ENCODE data around the gene EPS8L2. TPM values are rescaled to one million over a fixed set of nuclear protein-coding genes. Genes with fewer than 3 reads are reported as not detected.

The EPS8L2 gene
- polyA plus RNA-seq, 3 donors = 0.55 TPM; not detected in 2

- peak within 1 kb of the TSS; percentile 91 to 97 (median 96) for H3K27ac Mint-ChIP-seq
- H3K36me3 Mint-ChIP-seq = peaks cover 2 to 15% of the 10 kb centered on the region in 2 donors
- H4K20me1 ChIP-seq (ENCODE audit: insufficient read depth, low read length) = peaks cover 49% of the 10 kb centered on the region
- DNase-seq = peak; percentile 79 to 84 (median 83)
- H3K9me3 Mint-ChIP-seq = no peaks in the 10 kb centered on the region
- no peaks in the 10 kb centered on the region for H3K27me3 Mint-ChIP-seq (ENCODE audit: low read depth in 3 of 3)
- H3K36me3 ChIP-seq (replicated peaks in 1 of 2; ENCODE audit: control insufficient read depth in 1 of 2, insufficient read depth in 2 of 2, low read length in 2 of 2) = peaks cover 2 to 8% of the 10 kb centered on the region in 2 donors
- no peaks in the 10 kb centered on the region for H3K27me3 ChIP-seq (ENCODE audit: control insufficient read depth in 2 of 2, insufficient read depth in 2 of 2, low read length in 2 of 2)
- H3K9me3 ChIP-seq (replicated peaks in 1 of 2; ENCODE audit: control insufficient read depth in 1 of 2, insufficient read depth in 1 of 2, low read length in 2 of 2) = no peaks in the 10 kb centered on the region
- H3K4me1 Mint-ChIP-seq = peaks cover 35% of the 10 kb centered on the region
- peak within 1 kb of the TSS; percentile 87 to 98 (median 90) for H3K4me3 ChIP-seq (replicated peaks in 1 of 3; ENCODE audit: low read depth in 2 of 3, low read length in 3 of 3)
- under 1% methylated on average over 112 of the region's 112 CpGs for WGBS (ENCODE audit: insufficient coverage)
- H2AFZ ChIP-seq (ENCODE audit: insufficient read depth, low read depth, low read length, poor library complexity, severe bottlenecking) = peak within 1 kb of the TSS; percentile 96
- no peak for TF ChIP-seq CTCF (IDR thresholded peaks at IDR 0.05)
- intact Hi-C loops (cut with micrococcal nuclease) = loop anchor here (1.0 to 5.0 kb wide), 2 partner anchors 49 to 50 kb away; partner anchors contain the start of gene SLC25A22 (in 1 of the 2)
- H3K79me2 ChIP-seq (ENCODE audit: insufficient read depth, low read length) = peaks cover 60% of the 10 kb centered on the region
- H3K27ac ChIP-seq (ENCODE audit: low read depth in 1 of 2, low read length in 2 of 2) = peak within 1 kb of the TSS; percentile 92 to 98
- peaks cover 33 to 61% of the 10 kb centered on the region in 2 donors for H3K4me1 ChIP-seq (ENCODE audit: control insufficient read depth in 1 of 2, insufficient read depth in 2 of 2, low read length in 2 of 2)
- peak within 1 kb of the TSS; percentile 81 to 91 for H3K4me3 Mint-ChIP-seq
- peak within 1 kb of the TSS; percentile 74 for H3K4me2 ChIP-seq (replicated peaks; ENCODE audit: extremely low read depth, low read length, poor library complexity, severe bottlenecking)
- H3K9ac ChIP-seq (ENCODE audit: insufficient read depth, low read length, poor library complexity, severe bottlenecking) = peak within 1 kb of the TSS; percentile 96
Measured at GRCh38 chr11:747158-748006, 41.4 kb downstream of the EPS8L2 start, which contains the start of gene TALDO1. Gene TALDO1, plus strand, starts transcription at chr11:747464. Its CDS starts 18 bp downstream, at chr11:747482.

GRCh38 chr11:748007-748359 lies 42.0 kb downstream of the EPS8L2 start:
- Histone ChIP-seq H4K20me1 (ENCODE audit: insufficient read depth, low read length) (peaks cover 55% of the 10 kb centered on the region), H3K27me3 (ENCODE audit: control insufficient read depth in 2 of 2, insufficient read depth in 2 of 2, low read length in 2 of 2) (no peaks in the 10 kb centered on the region), H3K9me3 (replicated peaks in 1 of 2; ENCODE audit: control insufficient read depth in 1 of 2, insufficient read depth in 1 of 2, low read length in 2 of 2) (no peaks in the 10 kb centered on the region), H3K79me2 (ENCODE audit: insufficient read depth, low read length) (peaks cover 66% of the 10 kb centered on the region), H3K4me1 (ENCODE audit: control insufficient read depth in 1 of 2, insufficient read depth in 2 of 2, low read length in 2 of 2) (peaks cover 33 to 61% of the 10 kb centered on the region in 2 donors), H3K4me2 (replicated peaks; ENCODE audit: extremely low read depth, low read length, poor library complexity, severe bottlenecking) (peak overlapping the region; percentile 74), H3K4me3 (replicated peaks in 1 of 3; ENCODE audit: low read depth in 2 of 3, low read length in 3 of 3) (peak overlapping the region; percentile 87 to 98 (median 90)), H3K9ac (ENCODE audit: insufficient read depth, low read length, poor library complexity, severe bottlenecking) (peak overlapping the region; percentile 96), H3K36me3 (replicated peaks in 1 of 2; ENCODE audit: control insufficient read depth in 1 of 2, insufficient read depth in 2 of 2, low read length in 2 of 2) (peaks cover 6 to 14% of the 10 kb centered on the region in 2 donors), H2AFZ (ENCODE audit: insufficient read depth, low read depth, low read length, poor library complexity, severe bottlenecking) (peak overlapping the region; percentile 96), H3K27ac (ENCODE audit: low read depth in 1 of 2, low read length in 2 of 2) (peak overlapping the region; percentile 92 to 98)
- H3K4me3 Mint-ChIP-seq = peak overlapping the region; percentile 81 to 90
- no peaks in the 10 kb centered on the region for H3K27me3 Mint-ChIP-seq (ENCODE audit: low read depth in 3 of 3)
- WGBS (ENCODE audit: insufficient coverage) = 0% methylated on average over 15 of the region's 18 CpGs
- no peak for TF ChIP-seq CTCF (IDR thresholded peaks at IDR 0.05)
- peak in 1 of 3 donors; percentile 32 for DNase-seq
- H3K27ac Mint-ChIP-seq = peak overlapping the region; percentile 91 to 97 (median 96)
- peaks cover 8 to 21% of the 10 kb centered on the region in 2 donors for H3K36me3 Mint-ChIP-seq
- H3K9me3 Mint-ChIP-seq = no peaks in the 10 kb centered on the region
- peaks cover 38% of the 10 kb centered on the region for H3K4me1 Mint-ChIP-seq
- intact Hi-C loops (cut with micrococcal nuclease) = loop anchor here (1.0 to 5.0 kb wide), 2 partner anchors 48 to 49 kb away; partner anchors contain the start of gene SLC25A22 (in 1 of the 2)
